ENCODE results near the gene APBB2.
"Not testable (repeated sequence)": the region's sequence is repeated elsewhere in the genome, so short reads cannot be mapped to it uniquely, and the experiment has no call there.

DNA sequence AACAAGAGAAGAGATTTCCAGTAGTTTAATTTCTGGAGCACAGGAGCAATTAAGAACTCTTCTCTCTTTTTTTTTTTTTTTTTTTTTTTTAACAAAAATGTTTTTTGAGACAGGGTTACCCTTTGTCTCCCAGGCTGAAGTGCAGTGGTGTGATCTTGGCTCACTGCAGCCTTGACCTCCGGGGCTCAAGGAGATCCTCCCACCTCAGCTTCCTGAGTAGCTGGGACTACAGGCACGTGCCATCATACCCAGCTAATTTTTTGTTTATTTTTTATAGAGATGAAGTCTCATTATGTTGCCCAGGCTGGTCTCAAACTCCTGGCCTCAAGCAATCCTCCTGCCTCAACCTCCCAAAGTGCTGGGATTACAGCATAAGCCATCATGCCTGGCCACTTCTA lies 221.0 kb downstream of the APBB2 start:
- TF ChIP-seq, protein P1, sequence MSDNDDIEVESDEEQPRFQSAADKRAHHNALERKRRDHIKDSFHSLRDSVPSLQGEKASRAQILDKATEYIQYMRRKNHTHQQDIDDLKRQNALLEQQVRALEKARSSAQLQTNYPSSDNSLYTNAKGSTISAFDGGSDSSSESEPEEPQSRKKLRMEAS (CRISPR knock-in tag; IDR thresholded peaks at IDR 0.05), result not testable (repeated sequence)
- TF ChIP-seq, protein P2, sequence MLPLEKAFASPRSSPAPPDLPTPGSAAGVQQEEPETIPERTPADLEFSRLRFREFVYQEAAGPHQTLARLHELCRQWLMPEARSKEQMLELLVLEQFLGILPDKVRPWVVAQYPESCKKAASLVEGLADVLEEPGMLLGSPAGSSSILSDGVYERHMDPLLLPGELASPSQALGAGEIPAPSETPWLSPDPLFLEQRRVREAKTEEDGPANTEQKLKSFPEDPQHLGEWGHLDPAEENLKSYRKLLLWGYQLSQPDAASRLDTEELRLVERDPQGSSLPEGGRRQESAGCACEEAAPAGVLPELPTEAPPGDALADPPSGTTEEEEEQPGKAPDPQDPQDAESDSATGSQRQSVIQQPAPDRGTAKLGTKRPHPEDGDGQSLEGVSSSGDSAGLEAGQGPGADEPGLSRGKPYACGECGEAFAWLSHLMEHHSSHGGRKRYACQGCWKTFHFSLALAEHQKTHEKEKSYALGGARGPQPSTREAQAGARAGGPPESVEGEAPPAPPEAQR (CRISPR knock-in tag; IDR thresholded peaks at IDR 0.05), result not testable (repeated sequence)
- TF ChIP-seq, protein P3, sequence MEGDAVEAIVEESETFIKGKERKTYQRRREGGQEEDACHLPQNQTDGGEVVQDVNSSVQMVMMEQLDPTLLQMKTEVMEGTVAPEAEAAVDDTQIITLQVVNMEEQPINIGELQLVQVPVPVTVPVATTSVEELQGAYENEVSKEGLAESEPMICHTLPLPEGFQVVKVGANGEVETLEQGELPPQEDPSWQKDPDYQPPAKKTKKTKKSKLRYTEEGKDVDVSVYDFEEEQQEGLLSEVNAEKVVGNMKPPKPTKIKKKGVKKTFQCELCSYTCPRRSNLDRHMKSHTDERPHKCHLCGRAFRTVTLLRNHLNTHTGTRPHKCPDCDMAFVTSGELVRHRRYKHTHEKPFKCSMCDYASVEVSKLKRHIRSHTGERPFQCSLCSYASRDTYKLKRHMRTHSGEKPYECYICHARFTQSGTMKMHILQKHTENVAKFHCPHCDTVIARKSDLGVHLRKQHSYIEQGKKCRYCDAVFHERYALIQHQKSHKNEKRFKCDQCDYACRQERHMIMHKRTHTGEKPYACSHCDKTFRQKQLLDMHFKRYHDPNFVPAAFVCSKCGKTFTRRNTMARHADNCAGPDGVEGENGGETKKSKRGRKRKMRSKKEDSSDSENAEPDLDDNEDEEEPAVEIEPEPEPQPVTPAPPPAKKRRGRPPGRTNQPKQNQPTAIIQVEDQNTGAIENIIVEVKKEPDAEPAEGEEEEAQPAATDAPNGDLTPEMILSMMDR (IDR thresholded peaks at IDR 0.05), result not testable (repeated sequence)
- not testable (repeated sequence) for TF ChIP-seq CREM (CRISPR knock-in tag; IDR thresholded peaks at IDR 0.05); SP1 (CRISPR knock-in tag; conservative IDR thresholded peaks at IDR 0.05); RELA (CRISPR knock-in tag; IDR thresholded peaks at IDR 0.05; ENCODE audit: borderline replicate concordance); SMAD4 (CRISPR knock-in tag; IDR thresholded peaks at IDR 0.05); ZNF232 (CRISPR knock-in tag; IDR thresholded peaks at IDR 0.05)
- TF ChIP-seq, protein P4, sequence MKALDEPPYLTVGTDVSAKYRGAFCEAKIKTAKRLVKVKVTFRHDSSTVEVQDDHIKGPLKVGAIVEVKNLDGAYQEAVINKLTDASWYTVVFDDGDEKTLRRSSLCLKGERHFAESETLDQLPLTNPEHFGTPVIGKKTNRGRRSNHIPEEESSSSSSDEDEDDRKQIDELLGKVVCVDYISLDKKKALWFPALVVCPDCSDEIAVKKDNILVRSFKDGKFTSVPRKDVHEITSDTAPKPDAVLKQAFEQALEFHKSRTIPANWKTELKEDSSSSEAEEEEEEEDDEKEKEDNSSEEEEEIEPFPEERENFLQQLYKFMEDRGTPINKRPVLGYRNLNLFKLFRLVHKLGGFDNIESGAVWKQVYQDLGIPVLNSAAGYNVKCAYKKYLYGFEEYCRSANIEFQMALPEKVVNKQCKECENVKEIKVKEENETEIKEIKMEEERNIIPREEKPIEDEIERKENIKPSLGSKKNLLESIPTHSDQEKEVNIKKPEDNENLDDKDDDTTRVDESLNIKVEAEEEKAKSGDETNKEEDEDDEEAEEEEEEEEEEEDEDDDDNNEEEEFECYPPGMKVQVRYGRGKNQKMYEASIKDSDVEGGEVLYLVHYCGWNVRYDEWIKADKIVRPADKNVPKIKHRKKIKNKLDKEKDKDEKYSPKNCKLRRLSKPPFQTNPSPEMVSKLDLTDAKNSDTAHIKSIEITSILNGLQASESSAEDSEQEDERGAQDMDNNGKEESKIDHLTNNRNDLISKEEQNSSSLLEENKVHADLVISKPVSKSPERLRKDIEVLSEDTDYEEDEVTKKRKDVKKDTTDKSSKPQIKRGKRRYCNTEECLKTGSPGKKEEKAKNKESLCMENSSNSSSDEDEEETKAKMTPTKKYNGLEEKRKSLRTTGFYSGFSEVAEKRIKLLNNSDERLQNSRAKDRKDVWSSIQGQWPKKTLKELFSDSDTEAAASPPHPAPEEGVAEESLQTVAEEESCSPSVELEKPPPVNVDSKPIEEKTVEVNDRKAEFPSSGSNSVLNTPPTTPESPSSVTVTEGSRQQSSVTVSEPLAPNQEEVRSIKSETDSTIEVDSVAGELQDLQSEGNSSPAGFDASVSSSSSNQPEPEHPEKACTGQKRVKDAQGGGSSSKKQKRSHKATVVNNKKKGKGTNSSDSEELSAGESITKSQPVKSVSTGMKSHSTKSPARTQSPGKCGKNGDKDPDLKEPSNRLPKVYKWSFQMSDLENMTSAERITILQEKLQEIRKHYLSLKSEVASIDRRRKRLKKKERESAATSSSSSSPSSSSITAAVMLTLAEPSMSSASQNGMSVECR (CRISPR knock-in tag; IDR thresholded peaks at IDR 0.05; ENCODE audit: borderline replicate concordance), result not testable (repeated sequence)
- TF ChIP-seq, protein P5, sequence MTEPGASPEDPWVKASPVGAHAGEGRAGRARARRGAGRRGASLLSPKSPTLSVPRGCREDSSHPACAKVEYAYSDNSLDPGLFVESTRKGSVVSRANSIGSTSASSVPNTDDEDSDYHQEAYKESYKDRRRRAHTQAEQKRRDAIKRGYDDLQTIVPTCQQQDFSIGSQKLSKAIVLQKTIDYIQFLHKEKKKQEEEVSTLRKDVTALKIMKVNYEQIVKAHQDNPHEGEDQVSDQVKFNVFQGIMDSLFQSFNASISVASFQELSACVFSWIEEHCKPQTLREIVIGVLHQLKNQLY (CRISPR knock-in tag; IDR thresholded peaks at IDR 0.05), result not testable (repeated sequence)
- TF ChIP-seq, protein P6, sequence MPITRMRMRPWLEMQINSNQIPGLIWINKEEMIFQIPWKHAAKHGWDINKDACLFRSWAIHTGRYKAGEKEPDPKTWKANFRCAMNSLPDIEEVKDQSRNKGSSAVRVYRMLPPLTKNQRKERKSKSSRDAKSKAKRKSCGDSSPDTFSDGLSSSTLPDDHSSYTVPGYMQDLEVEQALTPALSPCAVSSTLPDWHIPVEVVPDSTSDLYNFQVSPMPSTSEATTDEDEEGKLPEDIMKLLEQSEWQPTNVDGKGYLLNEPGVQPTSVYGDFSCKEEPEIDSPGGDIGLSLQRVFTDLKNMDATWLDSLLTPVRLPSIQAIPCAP (CRISPR knock-in tag; IDR thresholded peaks at IDR 0.05), result not testable (repeated sequence)
- TF ChIP-seq, protein P7, sequence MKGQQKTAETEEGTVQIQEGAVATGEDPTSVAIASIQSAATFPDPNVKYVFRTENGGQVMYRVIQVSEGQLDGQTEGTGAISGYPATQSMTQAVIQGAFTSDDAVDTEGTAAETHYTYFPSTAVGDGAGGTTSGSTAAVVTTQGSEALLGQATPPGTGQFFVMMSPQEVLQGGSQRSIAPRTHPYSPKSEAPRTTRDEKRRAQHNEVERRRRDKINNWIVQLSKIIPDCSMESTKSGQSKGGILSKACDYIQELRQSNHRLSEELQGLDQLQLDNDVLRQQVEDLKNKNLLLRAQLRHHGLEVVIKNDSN (CRISPR knock-in tag; IDR thresholded peaks at IDR 0.05), result not testable (repeated sequence)
- TF ChIP-seq, protein P8, sequence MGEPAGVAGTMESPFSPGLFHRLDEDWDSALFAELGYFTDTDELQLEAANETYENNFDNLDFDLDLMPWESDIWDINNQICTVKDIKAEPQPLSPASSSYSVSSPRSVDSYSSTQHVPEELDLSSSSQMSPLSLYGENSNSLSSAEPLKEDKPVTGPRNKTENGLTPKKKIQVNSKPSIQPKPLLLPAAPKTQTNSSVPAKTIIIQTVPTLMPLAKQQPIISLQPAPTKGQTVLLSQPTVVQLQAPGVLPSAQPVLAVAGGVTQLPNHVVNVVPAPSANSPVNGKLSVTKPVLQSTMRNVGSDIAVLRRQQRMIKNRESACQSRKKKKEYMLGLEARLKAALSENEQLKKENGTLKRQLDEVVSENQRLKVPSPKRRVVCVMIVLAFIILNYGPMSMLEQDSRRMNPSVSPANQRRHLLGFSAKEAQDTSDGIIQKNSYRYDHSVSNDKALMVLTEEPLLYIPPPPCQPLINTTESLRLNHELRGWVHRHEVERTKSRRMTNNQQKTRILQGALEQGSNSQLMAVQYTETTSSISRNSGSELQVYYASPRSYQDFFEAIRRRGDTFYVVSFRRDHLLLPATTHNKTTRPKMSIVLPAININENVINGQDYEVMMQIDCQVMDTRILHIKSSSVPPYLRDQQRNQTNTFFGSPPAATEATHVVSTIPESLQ (CRISPR knock-in tag; IDR thresholded peaks at IDR 0.05), result not testable (repeated sequence)
